SU-DHL-6 (cell line): Measurements from ENCODE around the gene UTP25.

ENCODE experiments used
- H2AFZ ChIP-seq: fragments of 200-600 bp; sonication (generic); 2 replicates; pipeline ENCODE4 v1.6.1; 2014; ENCODE audit warnings: low read depth, mild to moderate bottlenecking, moderate library complexity, mixed read lengths, antibody characterized with exemption, low read length; ENCODE audit not compliant: severe bottlenecking
- H3F3A ChIP-seq: fragments of 200-600 bp; shearing (Covaris generic); 2 replicates; pipeline ENCODE4 v1.6.0; 2016; ENCODE audit warnings: antibody characterized with exemption, mild to moderate bottlenecking; ENCODE audit not compliant: insufficient read depth
- H3K27ac ChIP-seq: fragments of 200-600 bp; sonication (generic); 2 replicates; pipeline ENCODE4 v1.5.1; 2016; ENCODE audit warnings: low read depth, mild to moderate bottlenecking, low read length, moderate library complexity, mixed read lengths
- H3K27me3 ChIP-seq: fragments of 200-600 bp; sonication (generic), shearing (Covaris generic); 2 replicates; pipeline ENCODE4 v1.6.0; 2014; ENCODE audit warnings: mild to moderate bottlenecking, low read length
- H3K36me3 ChIP-seq: fragments of 200-600 bp; sonication (generic); 2 replicates; pipeline ENCODE4 v1.6.1; 2014; ENCODE audit warnings: mild to moderate bottlenecking, low read length, mixed read lengths
- H3K4me2 ChIP-seq: fragments of 300-600, 200-600 bp; shearing (Covaris generic), sonication (generic); 2 replicates; pipeline ENCODE4 v1.6.0; 2014; ENCODE audit warnings: low read length, low read depth, mild to moderate bottlenecking; ENCODE audit not compliant: poor library complexity, severe bottlenecking
- H3K4me3 ChIP-seq: fragments of 200-600 bp; sonication (generic); 2 replicates; pipeline ENCODE4 v1.5.1; 2014; ENCODE audit warnings: antibody characterized with exemption, low read length, mild to moderate bottlenecking, mixed read lengths; ENCODE audit not compliant: insufficient read depth, poor library complexity, severe bottlenecking
- H3K79me2 ChIP-seq: fragments of 200-600 bp; sonication (generic); 2 replicates; pipeline ENCODE4 v1.6.1; 2014; ENCODE audit warnings: mild to moderate bottlenecking, low read length, moderate library complexity; ENCODE audit not compliant: insufficient read depth
- H3K9ac ChIP-seq: fragments of 200-600 bp; sonication (generic); 2 replicates; pipeline ENCODE4 v1.7.0; 2014; ENCODE audit warnings: mild to moderate bottlenecking, low read length
- H3K9me2 ChIP-seq: fragments of 200-600 bp; sonication (generic); replicated peaks from 2 replicates; pipeline ENCODE4 v1.6.1; 2014; ENCODE audit warnings: low read length; ENCODE audit not compliant: insufficient read depth
- H3K9me3 ChIP-seq: fragments of 200-600 bp; sonication (generic); 2 replicates; pipeline ENCODE4 v1.6.1; 2014; ENCODE audit warnings: low read length, mixed read lengths; ENCODE audit not compliant: insufficient read depth
- H4K20me1 ChIP-seq: fragments of 200-600 bp; sonication (generic); 2 replicates; pipeline ENCODE4 v1.6.1; 2014; ENCODE audit warnings: low read depth, mild to moderate bottlenecking, antibody characterized with exemption, low read length, moderate library complexity, mixed read lengths
- CTCF ChIP-seq: fragments of 200-600 bp; sonication (generic); IDR thresholded peaks from one replicate; pipeline ENCODE4 v1.5.1; 2017; ENCODE audit warnings: antibody characterized with exemption, mild to moderate bottlenecking, low read length, moderate library complexity; ENCODE audit not compliant: insufficient read depth, poor library complexity, severe bottlenecking
- EZH2phosphoT487 ChIP-seq: fragments of 200-600 bp; sonication (generic), shearing (Covaris generic); conservative IDR thresholded peaks from 2 replicates; pipeline ENCODE4 v1.6.1; 2018; ENCODE audit warnings: mild to moderate bottlenecking, antibody characterized with exemption, low read length, moderate library complexity, mixed read lengths

Gene UTP25

GRCh38 chr1:209880031-209880430 lies 52.3 kb downstream of the UTP25 start:
- Histone ChIP-seq H3K9me2 (no peaks in the 10 kb centered on the region), H2AFZ (no peak overlapping the region), H3F3A (no peaks in the 10 kb centered on the region), H3K9ac (no peak overlapping the region), H4K20me1 (no peaks in the 10 kb centered on the region), H3K27ac (no peak overlapping the region), H3K27me3 (no peaks in the 10 kb centered on the region), H3K79me2 (no peaks in the 10 kb centered on the region), H3K4me3 (no peak overlapping the region), H3K36me3 (no peaks in the 10 kb centered on the region), H3K4me2 (no peak overlapping the region), H3K9me3 (no peaks in the 10 kb centered on the region)
- TF ChIP-seq EZH2phosphoT487, result no peak
- no peak for TF ChIP-seq CTCF

- H3F3A ChIP-seq, result no peaks in the 10 kb centered on the region
- H2AFZ ChIP-seq, result no peak overlapping the region
- H3K27me3 ChIP-seq, result no peaks in the 10 kb centered on the region
- H3K4me2 ChIP-seq, result no peak overlapping the region
- no peaks in the 10 kb centered on the region for H3K79me2 ChIP-seq
- no peaks in the 10 kb centered on the region for H3K36me3 ChIP-seq
- no peak overlapping the region for H3K9ac ChIP-seq
- no peaks in the 10 kb centered on the region for H3K9me3 ChIP-seq
- TF ChIP-seq CTCF (no peak), EZH2phosphoT487 (no peak)
- H4K20me1 ChIP-seq, result no peaks in the 10 kb centered on the region
- no peaks in the 10 kb centered on the region for H3K9me2 ChIP-seq
- H3K27ac ChIP-seq, result no peak overlapping the region
- H3K4me3 ChIP-seq, result no peak overlapping the region
Observed at GRCh38 chr1:209881619-209882018, 53.8 kb downstream of the UTP25 start.

GRCh38 chr1:209882286-209882685 lies 54.5 kb downstream of the UTP25 start:
- Histone ChIP-seq H3K9me3 (no peaks in the 10 kb centered on the region), H3K27me3 (no peaks in the 10 kb centered on the region), H3K79me2 (no peaks in the 10 kb centered on the region), H3K9me2 (no peaks in the 10 kb centered on the region), H3K27ac (no peak overlapping the region), H3K9ac (no peak overlapping the region), H3K4me3 (no peak overlapping the region), H3K4me2 (no peak overlapping the region), H3K36me3 (no peaks in the 10 kb centered on the region), H2AFZ (no peak overlapping the region), H4K20me1 (no peaks in the 10 kb centered on the region), H3F3A (no peaks in the 10 kb centered on the region)
- TF ChIP-seq EZH2phosphoT487 (no peak), CTCF (no peak)

DNA sequence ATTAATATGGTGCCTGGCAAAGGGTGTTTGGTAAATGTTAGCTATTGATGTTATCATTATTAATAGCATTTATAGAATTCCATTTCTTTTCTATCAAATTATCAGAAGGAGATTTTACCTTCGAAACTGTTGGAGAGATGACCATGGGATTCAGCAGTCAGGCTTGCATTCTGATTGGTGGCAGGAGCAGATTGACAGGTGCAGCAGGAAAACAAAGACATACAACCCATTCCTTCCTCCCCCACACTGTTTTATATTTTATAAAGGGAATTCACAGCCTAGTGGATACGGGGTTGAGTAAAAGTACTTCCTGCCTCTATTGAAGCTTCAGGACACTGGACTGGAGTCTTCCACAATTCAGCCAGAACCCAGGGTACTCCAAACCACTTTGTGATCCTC lies 55.2 kb downstream of the UTP25 start:
- Histone ChIP-seq H3K9ac (no peak overlapping the region), H4K20me1 (no peaks in the 10 kb centered on the region), H3K36me3 (no peaks in the 10 kb centered on the region), H3K4me3 (no peak overlapping the region), H2AFZ (no peak overlapping the region), H3K79me2 (no peaks in the 10 kb centered on the region), H3K9me3 (no peaks in the 10 kb centered on the region), H3K27me3 (no peaks in the 10 kb centered on the region), H3K4me2 (no peak overlapping the region), H3K27ac (no peak overlapping the region), H3F3A (no peaks in the 10 kb centered on the region), H3K9me2 (no peaks in the 10 kb centered on the region)
- TF ChIP-seq CTCF (no peak), EZH2phosphoT487 (no peak)
